IMR-90 (cell line): ENCODE results near the gene OR4A15. TPM values are rescaled to one million over a fixed set of nuclear protein-coding genes. Genes with fewer than 3 reads are reported as not detected.

ENCODE experiments used
- ATAC-seq: fragments of 200-7000 bp; cut with Tn5 transposase; 2 replicates; pipeline ENCODE4 v1.9.1; 2020; ENCODE audit warnings: low read depth, mild to moderate bottlenecking, moderate library complexity
- BruUV-seq: library from RNA; stranded (reverse); fragments of 400-500 nt; replicated peaks from 2 replicates; lab custom pipeline; 2021; lab: Mats Ljungman, UMichigan
- CTCF ChIA-PET: fragments of 300-600 bp; formaldehyde crosslinking; extraction: SDS; loops from one replicate; lab custom pipeline; 2021; ENCODE audit warnings: antibody characterized with exemption; lab: Yijun Ruan, JAX
- POLR2A ChIA-PET: fragments of 300-600 bp; sonication (Branson Sonifier 250); formaldehyde crosslinking; loops from one replicate; lab custom pipeline; 2022; ENCODE audit warnings: antibody characterized with exemption; ENCODE audit not compliant: unreplicated experiment; lab: Charles Lee
- DNase-seq: peaks from one replicate; pipeline ENCODE4 v3.0.0; 2013
- H2AFZ ChIP-seq: replicated peaks from 2 replicates; pipeline ENCODE3; 2013; ENCODE audit warnings: low read length, mild to moderate bottlenecking; ENCODE audit not compliant: poor library complexity
- H2AK5ac ChIP-seq: 2 replicates; pipeline ENCODE4 v1.6.1; 2013; ENCODE audit warnings: low read depth, low read length, inconsistent platforms
- H2AK9ac ChIP-seq: replicated peaks from 2 replicates; pipeline ENCODE3; 2013; ENCODE audit warnings: mild to moderate bottlenecking, low read depth, low read length, moderate library complexity; ENCODE audit not compliant: poor library complexity
- H2BK120ac ChIP-seq: 2 replicates; pipeline ENCODE4 v1.6.1; 2013; ENCODE audit warnings: low read depth, low read length, inconsistent platforms
- H2BK15ac ChIP-seq: 3 replicates; pipeline ENCODE4 v1.6.1; 2013; ENCODE audit warnings: low read depth, low read length, inconsistent platforms
- H2BK20ac ChIP-seq: 2 replicates; pipeline ENCODE4 v1.6.1; 2013; ENCODE audit warnings: low read depth, mild to moderate bottlenecking, inconsistent platforms, low read length, moderate library complexity
- H2BK5ac ChIP-seq: 2 replicates; pipeline ENCODE4 v1.6.1; 2013; ENCODE audit warnings: mild to moderate bottlenecking, low read depth, low read length, inconsistent platforms; ENCODE audit not compliant: poor library complexity, severe bottlenecking
- H3K14ac ChIP-seq: replicated peaks from 2 replicates; pipeline ENCODE4 v1.6.1; 2013; ENCODE audit warnings: low read depth, low read length, inconsistent platforms
- H3K18ac ChIP-seq: 2 replicates; pipeline ENCODE4 v1.6.1; 2013; ENCODE audit warnings: low read depth, low read length, control low read depth
- H3K23ac ChIP-seq: 2 replicates; pipeline ENCODE4 v1.6.1; 2013; ENCODE audit warnings: low read depth, low read length, inconsistent platforms
- H3K27ac ChIP-seq: 2 replicates; pipeline ENCODE4 v1.5.1; 2013; ENCODE audit warnings: mild to moderate bottlenecking, control low read depth, low read length; ENCODE audit not compliant: insufficient read depth
- H3K27me3 ChIP-seq: 2 replicates; pipeline ENCODE4 v1.6.1; 2013; ENCODE audit warnings: low read length; ENCODE audit not compliant: control insufficient read depth, insufficient read depth
- H3K36me3 ChIP-seq: 2 replicates; pipeline ENCODE4 v1.6.1; 2013; ENCODE audit warnings: low read length, mixed read lengths; ENCODE audit not compliant: control insufficient read depth, insufficient read depth
- H3K4ac ChIP-seq: 2 replicates; pipeline ENCODE4 v1.6.1; 2013; ENCODE audit warnings: low read depth, low read length, inconsistent platforms
- H3K4me1 ChIP-seq: 2 replicates; pipeline ENCODE4 v1.6.1; 2013; ENCODE audit warnings: low read length, mixed read lengths; ENCODE audit not compliant: control insufficient read depth, insufficient read depth
- H3K4me2 ChIP-seq: 2 replicates; pipeline ENCODE4 v1.6.1; 2013; ENCODE audit warnings: low read depth, mild to moderate bottlenecking, control low read depth, low read length, moderate library complexity
- H3K4me3 ChIP-seq: 2 replicates; pipeline ENCODE4 v1.5.1; 2013; ENCODE audit warnings: low read depth, mild to moderate bottlenecking, control low read depth, low read length, moderate library complexity; ENCODE audit not compliant: insufficient read depth
- H3K56ac ChIP-seq: 2 replicates; pipeline ENCODE4 v1.6.1; 2013; ENCODE audit warnings: low read length, inconsistent platforms; ENCODE audit not compliant: insufficient read depth; ENCODE audit errors: extremely low read depth
- H3K79me1 ChIP-seq, 2 experiments: 2 replicates each; pipeline ENCODE4 v1.6.1; 2013; ENCODE audit warnings: low read length in 2 of 2, inconsistent platforms in 1 of 2, low read depth in 1 of 2
- H3K9ac ChIP-seq: 2 replicates; pipeline ENCODE4 v1.6.1; 2013; ENCODE audit warnings: low read depth, low read length, control low read depth
- H3K9me1 ChIP-seq: 2 replicates; pipeline ENCODE4 v1.6.1; 2013; ENCODE audit warnings: low read length, inconsistent platforms; ENCODE audit not compliant: insufficient read depth
- H3K9me3 ChIP-seq: 2 replicates; pipeline ENCODE4 v1.6.1; 2013; ENCODE audit warnings: low read length; ENCODE audit not compliant: control insufficient read depth, insufficient read depth
- H4K20me1 ChIP-seq: 2 replicates; pipeline ENCODE4 v1.6.1; 2013; ENCODE audit warnings: low read length, inconsistent platforms; ENCODE audit not compliant: insufficient read depth
- H4K5ac ChIP-seq: 2 replicates; pipeline ENCODE4 v1.6.1; 2013; ENCODE audit warnings: mild to moderate bottlenecking, low read depth, low read length, control low read depth
- H4K8ac ChIP-seq, 2 experiments: 2 replicates each; pipeline ENCODE4 v1.6.1; 2013; ENCODE audit warnings: low read depth in 2 of 2, low read length in 2 of 2, control low read depth in 1 of 2, inconsistent platforms in 1 of 2
- H4K91ac ChIP-seq: 2 replicates; pipeline ENCODE4 v1.6.1; 2013; ENCODE audit warnings: low read depth, low read length, inconsistent platforms; ENCODE audit not compliant: insufficient read depth
- FOS ChIP-seq: fragments of 150-350 bp; IDR thresholded peaks from 2 replicates; pipeline ENCODE4 v1.6.1; 2016; ENCODE audit warnings: low read depth, low read length
- POLR2A ChIP-seq: IDR thresholded peaks from 2 replicates; pipeline ENCODE4 v1.6.1; 2012; ENCODE audit warnings: mild to moderate bottlenecking, low read depth, low read length
- RCOR1 ChIP-seq: IDR thresholded peaks from 2 replicates; pipeline ENCODE4 v1.6.1; 2012; ENCODE audit warnings: mild to moderate bottlenecking, low read length, improper control_type of control experiment; ENCODE audit not compliant: insufficient replicate concordance
- RFX5 ChIP-seq: IDR thresholded peaks from 2 replicates; pipeline ENCODE4 v1.8.0; 2012; ENCODE audit warnings: low read depth, mild to moderate bottlenecking, low read length, moderate library complexity
- WGBS, 2 experiments: methylation state at CpG; one replicate each; pipeline versions ENCODE4 v1.1.5 to v1.1.7; 2013; ENCODE audit warnings: missing lambda C conversion rate in 2 of 2; ENCODE audit not compliant: insufficient read length in 1 of 2; ENCODE audit errors: extremely low coverage in 2 of 2; 5-methylcytosine and 5-hydroxymethylcytosine counted together
- dilution Hi-C: fragments of 300-500 bp; cut with HindIII; formaldehyde crosslinking; loops from one replicate; pipeline ENCODE4 v1.14.3; 2018; ENCODE audit warnings: low sequenced_read_pairs; ENCODE audit not compliant: unreplicated experiment
- in situ Hi-C: fragments of 300-500 bp; cut with MboI; formaldehyde crosslinking; loops from 3 replicates; pipeline ENCODE4 v1.14.3; 2019; ENCODE audit warnings: low sequenced_read_pairs, inconsistent platforms, mixed read lengths
- intact Hi-C: fragments of 100-400 bp; cut with micrococcal nuclease; formaldehyde crosslinking; loops from 2 replicates; pipeline ENCODE4 v1.10.0; 2022
- polyA plus RNA-seq, 3 experiments: library from polyadenylated mRNA; depleted of rRNA; stranded (reverse); fragments of >200 nt; gene quantifications; 2 replicates each; pipeline ENCODE4 v1.2.3, GENCODE V29; 2012; ENCODE audit warnings: low replicate concordance in 1 of 3
- total RNA-seq: library from RNA; depleted of rRNA; stranded (reverse); fragments of >200 nt; gene quantifications from 2 replicates; pipeline ENCODE4 v1.2.3, GENCODE V29; 2012

OR4A15 gene
- total and polyA plus RNA-seq, 2 of the 4 experiments (the other 2 are of a cell fraction) = not detected

GRCh38 chr11:55342901-55343300 is 24.9 kb upstream of the OR4A15 start, which contains the start of gene OR4A16:
Gene OR4A16, plus strand, starts transcription at chr11:55343201. Its CDS starts 0 bp downstream, at chr11:55343201.
- TF ChIP-seq RFX5 (no peak), RCOR1 (no peak), POLR2A (no peak), FOS (no peak)
- ATAC-seq = no peak
- no peak within 1 kb of the TSS for H3K4me3 ChIP-seq
- H3K23ac ChIP-seq = no peak within 1 kb of the TSS
- H2AK5ac ChIP-seq = no peak within 1 kb of the TSS
- no peak within 1 kb of the TSS for H3K14ac ChIP-seq
- H3K4me2 ChIP-seq = no peak within 1 kb of the TSS
- H2BK120ac ChIP-seq = no peak within 1 kb of the TSS
- no TSS peak for BruUV-seq
- no peaks in the 10 kb centered on the region for H3K27me3 ChIP-seq
- H3K36me3 ChIP-seq = no peaks in the 10 kb centered on the region
- H3K9me1 ChIP-seq = no peaks in the 10 kb centered on the region
- WGBS, 2 experiments = no CpG with 5 or more reads among the region's 3 CpGs
- CTCF ChIA-PET = no interaction called here
- dilution Hi-C loops = no loop called here
- intact Hi-C loops = no loop called here
- no peak within 1 kb of the TSS for H2AFZ ChIP-seq
- H2BK5ac ChIP-seq = no peak within 1 kb of the TSS
- H3K4me1 ChIP-seq = no peaks in the 10 kb centered on the region
- in situ Hi-C loops = no loop called here
- no peak within 1 kb of the TSS for H3K18ac ChIP-seq
- DNase-seq = no peak
- no peaks in the 10 kb centered on the region for H3K79me1 ChIP-seq
- H4K91ac ChIP-seq = no peak within 1 kb of the TSS
- H3K4ac ChIP-seq = no peak within 1 kb of the TSS
- H3K27ac ChIP-seq = no peak within 1 kb of the TSS
- H4K5ac ChIP-seq = no peak within 1 kb of the TSS
- POLR2A ChIA-PET = no interaction called here
- no peak within 1 kb of the TSS for H2BK20ac ChIP-seq
- no peaks in the 10 kb centered on the region for H4K20me1 ChIP-seq
- no peak within 1 kb of the TSS for H3K56ac ChIP-seq
- H2BK15ac ChIP-seq = no peak within 1 kb of the TSS
- H4K8ac ChIP-seq = no peak within 1 kb of the TSS
- H2AK9ac ChIP-seq = no peak within 1 kb of the TSS
- no peak within 1 kb of the TSS for H3K9ac ChIP-seq
- H3K9me3 ChIP-seq = peaks cover 5% of the 10 kb centered on the region; the same call in 1 of the 2 replicates
